ENCODE data around the gene TMEM123.

DNA sequence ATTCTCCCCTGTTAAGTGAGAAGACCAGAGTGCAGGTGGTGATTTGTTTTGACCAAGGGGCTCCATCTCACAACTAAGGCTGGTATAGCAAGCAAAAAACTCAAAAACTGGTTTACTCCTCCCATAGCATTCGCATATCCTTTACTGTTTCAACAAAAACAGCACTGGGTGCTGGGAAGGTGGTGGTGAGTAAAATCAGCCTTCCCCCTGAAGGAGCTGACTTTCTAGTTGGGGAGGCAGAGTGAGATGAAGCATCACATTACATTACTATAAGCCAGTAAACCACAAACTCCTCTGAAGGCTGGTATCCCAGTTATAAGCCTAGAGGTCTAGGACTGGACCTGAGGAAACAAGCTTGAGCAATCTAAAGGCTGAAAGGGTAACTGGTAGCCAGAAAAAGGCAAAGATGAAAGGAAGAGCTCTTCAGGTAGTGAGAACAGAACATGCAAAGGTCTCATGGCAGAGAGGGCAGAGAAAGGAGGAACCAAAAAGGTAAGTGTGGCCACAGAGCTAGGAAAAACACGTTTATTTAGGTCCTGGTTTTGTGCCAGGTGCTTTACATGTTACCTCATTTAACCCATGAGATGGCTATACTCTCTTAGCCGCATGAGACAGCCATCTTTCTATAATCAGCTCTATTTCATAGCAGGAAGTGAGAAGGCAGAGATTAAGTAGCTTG, 22.3 kb downstream of the TMEM123 start:
- TF ChIP-seq, protein P1, sequence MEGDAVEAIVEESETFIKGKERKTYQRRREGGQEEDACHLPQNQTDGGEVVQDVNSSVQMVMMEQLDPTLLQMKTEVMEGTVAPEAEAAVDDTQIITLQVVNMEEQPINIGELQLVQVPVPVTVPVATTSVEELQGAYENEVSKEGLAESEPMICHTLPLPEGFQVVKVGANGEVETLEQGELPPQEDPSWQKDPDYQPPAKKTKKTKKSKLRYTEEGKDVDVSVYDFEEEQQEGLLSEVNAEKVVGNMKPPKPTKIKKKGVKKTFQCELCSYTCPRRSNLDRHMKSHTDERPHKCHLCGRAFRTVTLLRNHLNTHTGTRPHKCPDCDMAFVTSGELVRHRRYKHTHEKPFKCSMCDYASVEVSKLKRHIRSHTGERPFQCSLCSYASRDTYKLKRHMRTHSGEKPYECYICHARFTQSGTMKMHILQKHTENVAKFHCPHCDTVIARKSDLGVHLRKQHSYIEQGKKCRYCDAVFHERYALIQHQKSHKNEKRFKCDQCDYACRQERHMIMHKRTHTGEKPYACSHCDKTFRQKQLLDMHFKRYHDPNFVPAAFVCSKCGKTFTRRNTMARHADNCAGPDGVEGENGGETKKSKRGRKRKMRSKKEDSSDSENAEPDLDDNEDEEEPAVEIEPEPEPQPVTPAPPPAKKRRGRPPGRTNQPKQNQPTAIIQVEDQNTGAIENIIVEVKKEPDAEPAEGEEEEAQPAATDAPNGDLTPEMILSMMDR (conservative IDR thresholded peaks at IDR 0.05; ENCODE audit: low read depth, low read length) = no peak
- TF ChIP-seq, protein P2, sequence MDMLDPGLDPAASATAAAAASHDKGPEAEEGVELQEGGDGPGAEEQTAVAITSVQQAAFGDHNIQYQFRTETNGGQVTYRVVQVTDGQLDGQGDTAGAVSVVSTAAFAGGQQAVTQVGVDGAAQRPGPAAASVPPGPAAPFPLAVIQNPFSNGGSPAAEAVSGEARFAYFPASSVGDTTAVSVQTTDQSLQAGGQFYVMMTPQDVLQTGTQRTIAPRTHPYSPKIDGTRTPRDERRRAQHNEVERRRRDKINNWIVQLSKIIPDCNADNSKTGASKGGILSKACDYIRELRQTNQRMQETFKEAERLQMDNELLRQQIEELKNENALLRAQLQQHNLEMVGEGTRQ (IDR thresholded peaks at IDR 0.05; ENCODE audit: low read depth, low read length) = no peak
- no peak for TF ChIP-seq POLR2A (IDR thresholded peaks at IDR 0.05; ENCODE audit: low read depth, low read length)
- TF ChIP-seq, protein P3, sequence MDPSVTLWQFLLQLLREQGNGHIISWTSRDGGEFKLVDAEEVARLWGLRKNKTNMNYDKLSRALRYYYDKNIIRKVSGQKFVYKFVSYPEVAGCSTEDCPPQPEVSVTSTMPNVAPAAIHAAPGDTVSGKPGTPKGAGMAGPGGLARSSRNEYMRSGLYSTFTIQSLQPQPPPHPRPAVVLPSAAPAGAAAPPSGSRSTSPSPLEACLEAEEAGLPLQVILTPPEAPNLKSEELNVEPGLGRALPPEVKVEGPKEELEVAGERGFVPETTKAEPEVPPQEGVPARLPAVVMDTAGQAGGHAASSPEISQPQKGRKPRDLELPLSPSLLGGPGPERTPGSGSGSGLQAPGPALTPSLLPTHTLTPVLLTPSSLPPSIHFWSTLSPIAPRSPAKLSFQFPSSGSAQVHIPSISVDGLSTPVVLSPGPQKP (IDR thresholded peaks at IDR 0.05; ENCODE audit: borderline replicate concordance, low read depth, low read length) = no peak
- TF ChIP-seq RAD21 (IDR thresholded peaks at IDR 0.05; ENCODE audit: low read length) = no peak
- no peak for TF ChIP-seq CHD1 (IDR thresholded peaks at IDR 0.05; ENCODE audit: low read depth, low read length)
- TF ChIP-seq CEBPB (IDR thresholded peaks at IDR 0.05; ENCODE audit: low read depth, low read length) = peak; percentile 41
- TF ChIP-seq MXI1 (IDR thresholded peaks at IDR 0.05; ENCODE audit: borderline replicate concordance, low read depth, low read length) = no peak
- no peak for TF ChIP-seq NFE2L2 (IDR thresholded peaks at IDR 0.05; ENCODE audit: low read depth, low read length)
- no peak for TF ChIP-seq BHLHE40 (IDR thresholded peaks at IDR 0.05; ENCODE audit: low read depth, low read length)
- TF ChIP-seq RFX5 (IDR thresholded peaks at IDR 0.05; ENCODE audit: low read depth, low read length) = no peak
- TF ChIP-seq SMC3 (IDR thresholded peaks at IDR 0.05; ENCODE audit: low read depth, low read length) = no peak
- no peak for TF ChIP-seq MAZ (IDR thresholded peaks at IDR 0.05; ENCODE audit: borderline replicate concordance, low read depth, low read length)
- no peak for TF ChIP-seq FOS (IDR thresholded peaks at IDR 0.05; ENCODE audit: low read depth, low read length)
